ENCODE results near the gene FAM110A. TPM values are rescaled to one million over a fixed set of nuclear protein-coding genes. Genes with fewer than 3 reads are reported as not detected.

Gene FAM110A
- total and polyA plus RNA-seq, 7 donors: 0.83 to 3.4 (median 2.4) TPM

DNA sequence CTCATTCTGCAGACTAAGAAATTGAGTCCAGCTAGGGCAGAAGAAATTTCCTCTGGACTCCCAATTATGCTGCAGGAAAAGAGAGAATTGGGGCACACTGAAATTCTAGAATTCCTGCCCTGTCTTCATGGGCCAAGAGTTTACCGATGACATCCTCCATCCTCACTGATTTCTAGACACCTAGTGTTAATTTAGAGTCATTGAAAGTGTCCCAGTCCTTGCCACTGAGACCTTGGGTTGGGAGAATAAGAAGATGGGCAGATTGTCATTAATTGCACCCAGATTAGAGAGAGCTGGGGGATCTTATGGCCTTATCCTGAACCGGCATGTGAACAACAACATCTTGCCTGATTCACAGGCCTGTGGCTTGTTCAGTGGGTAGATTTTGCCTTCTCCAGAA lies 53.6 kb downstream of the FAM110A start:
- Histone ChIP-seq H3K9me3 (no peaks in the 10 kb centered on the region), H3K4me3 (no peak overlapping the region), H3K27ac (no peak overlapping the region), H3K36me3 (ENCODE audit: insufficient read depth in 1 of 2, low read depth in 1 of 2) (no peaks in the 10 kb centered on the region), H3K27me3 (ENCODE audit: insufficient read depth in 3 of 3, low read length in 2 of 3) (peaks cover 0 to 12% (median 4%) of the 10 kb centered on the region in 3 donors), H3K4me1 (peaks cover 14% of the 10 kb centered on the region)
- DNase-seq (no peak), ATAC-seq (no peak)
- 83 to 89% (median 88%) methylated on average over 2 of the region's 2 CpGs for WGBS, 3 donors
- TF ChIP-seq CTCF (IDR thresholded peaks at IDR 0.05): no peak
- intact Hi-C loops (cut with DNase I): no loop called here

DNA sequence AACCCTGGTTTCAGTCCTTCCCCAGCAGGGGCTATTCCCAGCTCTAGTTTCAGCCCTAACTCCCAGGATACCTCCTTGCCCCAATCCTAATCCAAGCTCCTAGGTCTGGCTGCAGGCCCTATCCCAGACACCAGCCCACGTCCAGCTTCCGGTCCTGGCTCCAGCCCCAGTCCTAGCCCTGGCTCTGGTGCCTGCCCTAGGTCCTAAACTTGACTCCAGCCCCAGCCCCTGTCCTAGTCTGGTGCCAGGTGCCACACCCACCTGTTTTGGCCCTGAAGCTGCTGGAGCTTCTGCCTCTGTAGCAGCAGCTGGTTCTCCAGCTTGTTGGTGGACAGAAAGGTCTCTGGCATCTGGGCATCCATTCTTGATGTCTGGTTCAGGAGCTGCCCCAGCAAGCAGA lies 54.5 kb downstream of the FAM110A start:
- no peak for DNase-seq
- H3K4me1 ChIP-seq: peaks cover 14% of the 10 kb centered on the region
- H3K4me3 ChIP-seq: no peak overlapping the region
- H3K9me3 ChIP-seq: no peaks in the 10 kb centered on the region
- WGBS, 3 donors: 37 to 52% (median 52%) methylated on average over 2 of the region's 2 CpGs
- TF ChIP-seq CTCF (IDR thresholded peaks at IDR 0.05): no peak
- intact Hi-C loops (cut with DNase I): no loop called here
- ATAC-seq: no peak
- H3K36me3 ChIP-seq (ENCODE audit: insufficient read depth in 1 of 2, low read depth in 1 of 2): no peaks in the 10 kb centered on the region
- H3K27ac ChIP-seq: no peak overlapping the region
- H3K27me3 ChIP-seq (ENCODE audit: insufficient read depth in 3 of 3, low read length in 2 of 3): peaks cover 0 to 12% (median 4%) of the 10 kb centered on the region in 3 donors

DNA sequence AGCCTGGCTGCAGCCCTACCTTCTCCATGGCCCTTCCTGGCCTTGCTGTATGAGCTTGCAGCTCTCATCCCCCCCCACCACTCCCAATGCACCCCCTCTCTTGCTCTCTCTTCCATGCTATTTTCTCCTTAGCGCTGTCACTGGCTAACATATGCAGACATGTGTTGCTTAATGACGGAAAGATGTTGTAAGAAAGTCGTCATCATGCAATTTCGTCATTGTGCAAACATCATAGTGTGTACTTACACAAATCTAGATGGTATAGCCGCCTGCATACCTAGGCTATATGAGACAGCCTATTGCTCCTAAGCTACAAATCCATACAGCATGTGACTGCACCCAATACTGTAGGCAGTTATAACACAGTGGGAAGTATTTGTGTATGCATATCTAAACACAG lies 55.6 kb downstream of the FAM110A start:
- peaks cover 14% of the 10 kb centered on the region for H3K4me1 ChIP-seq
- intact Hi-C loops (cut with DNase I): no loop called here
- ATAC-seq (no peak), DNase-seq (no peak)
- H3K27me3 ChIP-seq (ENCODE audit: insufficient read depth in 3 of 3, low read length in 2 of 3): peaks cover 0 to 12% (median 4%) of the 10 kb centered on the region in 3 donors
- no peaks in the 10 kb centered on the region for H3K9me3 ChIP-seq
- H3K4me3 ChIP-seq: no peak overlapping the region
- no peak overlapping the region for H3K27ac ChIP-seq
- no peaks in the 10 kb centered on the region for H3K36me3 ChIP-seq (ENCODE audit: insufficient read depth in 1 of 2, low read depth in 1 of 2)
- TF ChIP-seq CTCF (IDR thresholded peaks at IDR 0.05): no peak
- WGBS, 3 donors: 85 to 90% (median 87%) methylated on average over 5 of the region's 5 CpGs

- no peak for TF ChIP-seq CTCF (IDR thresholded peaks at IDR 0.05)
- no peak overlapping the region for H3K4me3 ChIP-seq
- H3K27ac ChIP-seq: no peak overlapping the region
- DNase-seq (no peak), ATAC-seq (no peak)
- peaks cover 14% of the 10 kb centered on the region for H3K4me1 ChIP-seq
- 64 to 74% (median 69%) methylated on average over 10 of the region's 10 CpGs for WGBS, 3 donors
- intact Hi-C loops (cut with DNase I): no loop called here
- H3K9me3 ChIP-seq: no peaks in the 10 kb centered on the region
- H3K36me3 ChIP-seq (ENCODE audit: insufficient read depth in 1 of 2, low read depth in 1 of 2): no peaks in the 10 kb centered on the region
- peaks cover 0 to 4% (median 2%) of the 10 kb centered on the region in 3 donors for H3K27me3 ChIP-seq (ENCODE audit: insufficient read depth in 3 of 3, low read length in 2 of 3)
Observed at GRCh38 chr20:889932-890463, 56.5 kb downstream of the FAM110A start.

DNA sequence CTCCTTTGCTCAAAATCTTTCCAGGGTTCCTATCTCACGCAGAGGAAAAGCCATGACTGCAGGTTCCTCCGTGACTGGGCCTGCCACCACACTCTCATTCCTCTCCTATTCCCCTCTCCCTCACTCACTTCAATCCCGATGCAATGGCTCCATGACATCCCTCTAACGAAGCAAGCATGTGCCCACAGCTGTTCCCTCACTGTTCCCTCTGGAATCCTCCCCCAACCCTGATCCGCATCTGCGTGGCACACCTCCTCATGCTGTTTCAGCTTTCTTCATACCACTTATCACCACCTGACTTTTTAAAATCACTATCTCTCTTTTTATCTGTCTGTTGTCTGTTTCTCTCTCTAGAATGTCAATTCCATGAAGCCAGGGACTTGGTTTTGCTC lies 57.1 kb downstream of the FAM110A start:
- DNase-seq (no peak), ATAC-seq (no peak)
- H3K36me3 ChIP-seq (ENCODE audit: insufficient read depth in 1 of 2, low read depth in 1 of 2): no peaks in the 10 kb centered on the region
- no peak overlapping the region for H3K4me3 ChIP-seq
- intact Hi-C loops (cut with DNase I): no loop called here
- H3K4me1 ChIP-seq: peaks cover 14% of the 10 kb centered on the region
- H3K9me3 ChIP-seq: no peaks in the 10 kb centered on the region
- no peaks in the 10 kb centered on the region for H3K27me3 ChIP-seq (ENCODE audit: insufficient read depth in 3 of 3, low read length in 2 of 3)
- WGBS, 3 donors: 36 to 44% (median 37%) methylated on average over 6 of the region's 6 CpGs
- H3K27ac ChIP-seq: no peak overlapping the region
- no peak for TF ChIP-seq CTCF (IDR thresholded peaks at IDR 0.05)
